Mesothelial cell of epicardium (in vitro differentiated cells): Measurements from ENCODE around the gene B3GALNT1. TPM values are rescaled to one million over a fixed set of nuclear protein-coding genes. Genes with fewer than 3 reads are reported as not detected.
A peak's percentile ranks its signal among the peaks of the same experiment; 100 is the strongest.

ENCODE experiments used
- DNase-seq, 2 experiments: peaks; one replicate each; pipeline ENCODE4 v3.0.0; 2021; ENCODE audit warnings: low spot score in 2 of 2; ENCODE audit not compliant: unreplicated experiment in 2 of 2
- H3K27ac Mint-ChIP-seq: 2 replicates; pipeline ENCODE4 v1.8.0; 2021; ENCODE audit warnings: mixed read lengths
- H3K27me3 Mint-ChIP-seq: 2 replicates; pipeline ENCODE4 v1.8.0; 2021; ENCODE audit warnings: low read depth, mixed read lengths
- H3K36me3 Mint-ChIP-seq: 2 replicates; pipeline ENCODE4 v1.8.0; 2021; ENCODE audit warnings: mixed read lengths
- H3K4me1 Mint-ChIP-seq: 2 replicates; pipeline ENCODE4 v1.8.0; 2021; ENCODE audit warnings: mixed read lengths
- H3K4me3 Mint-ChIP-seq: 2 replicates; pipeline ENCODE4 v1.8.0; 2021; ENCODE audit warnings: mild to moderate bottlenecking, moderate library complexity, mixed read lengths
- H3K9me3 Mint-ChIP-seq: 2 replicates; pipeline ENCODE4 v1.8.0; 2021; ENCODE audit warnings: mixed read lengths
- total RNA-seq: library from RNA; stranded (reverse); gene quantifications from 3 replicates; pipeline ENCODE4 v1.2.1, GENCODE V29; 2021
- TF ChIP-seq, protein P1 (sequence below): fragments of 200-600 bp; sonication (generic); IDR thresholded peaks from one replicate; pipeline ENCODE4 v1.5.0; 2021; ENCODE audit warnings: antibody characterized with exemption; ENCODE audit not compliant: unreplicated experiment

B3GALNT1 gene
- total RNA-seq, 1 donor from 2014 or later: 31.1 TPM

- Mint-ChIP-seq H3K27ac (no peak overlapping the region), H3K36me3 (peaks cover 25% of the 10 kb centered on the region), H3K9me3 (peaks cover 28% of the 10 kb centered on the region), H3K4me1 (peaks cover 31% of the 10 kb centered on the region), H3K27me3 (no peaks in the 10 kb centered on the region), H3K4me3 (no peak overlapping the region)
- TF ChIP-seq, protein P1, sequence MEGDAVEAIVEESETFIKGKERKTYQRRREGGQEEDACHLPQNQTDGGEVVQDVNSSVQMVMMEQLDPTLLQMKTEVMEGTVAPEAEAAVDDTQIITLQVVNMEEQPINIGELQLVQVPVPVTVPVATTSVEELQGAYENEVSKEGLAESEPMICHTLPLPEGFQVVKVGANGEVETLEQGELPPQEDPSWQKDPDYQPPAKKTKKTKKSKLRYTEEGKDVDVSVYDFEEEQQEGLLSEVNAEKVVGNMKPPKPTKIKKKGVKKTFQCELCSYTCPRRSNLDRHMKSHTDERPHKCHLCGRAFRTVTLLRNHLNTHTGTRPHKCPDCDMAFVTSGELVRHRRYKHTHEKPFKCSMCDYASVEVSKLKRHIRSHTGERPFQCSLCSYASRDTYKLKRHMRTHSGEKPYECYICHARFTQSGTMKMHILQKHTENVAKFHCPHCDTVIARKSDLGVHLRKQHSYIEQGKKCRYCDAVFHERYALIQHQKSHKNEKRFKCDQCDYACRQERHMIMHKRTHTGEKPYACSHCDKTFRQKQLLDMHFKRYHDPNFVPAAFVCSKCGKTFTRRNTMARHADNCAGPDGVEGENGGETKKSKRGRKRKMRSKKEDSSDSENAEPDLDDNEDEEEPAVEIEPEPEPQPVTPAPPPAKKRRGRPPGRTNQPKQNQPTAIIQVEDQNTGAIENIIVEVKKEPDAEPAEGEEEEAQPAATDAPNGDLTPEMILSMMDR: no peak
- DNase-seq: no peak
Observed at GRCh38 chr3:161108840-161109239, 3.7 kb upstream of the B3GALNT1 start.

DNA sequence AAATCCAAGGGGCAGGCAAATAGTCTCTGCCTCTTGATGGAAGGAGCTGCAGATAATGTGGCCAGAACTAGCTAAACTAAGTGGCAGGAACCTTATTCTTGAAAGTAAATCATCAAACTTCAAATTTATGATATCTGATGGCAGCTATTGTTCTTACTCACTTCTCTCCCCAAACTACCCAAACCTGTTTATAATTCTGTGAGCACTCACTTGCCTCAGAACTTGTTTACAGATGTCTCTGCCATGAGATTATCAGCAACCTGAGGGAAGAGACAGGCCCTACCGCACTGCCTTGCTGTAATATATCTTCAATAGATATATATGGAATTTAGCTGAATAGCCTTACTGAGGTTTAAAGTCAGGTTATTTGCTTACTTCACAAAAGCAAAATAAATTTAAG, 2.2 kb upstream of the B3GALNT1 start:
- peak overlapping the region; percentile 75 for H3K27ac Mint-ChIP-seq
- H3K4me3 Mint-ChIP-seq: no peak overlapping the region
- H3K36me3 Mint-ChIP-seq: peaks cover 25% of the 10 kb centered on the region
- peaks cover 19% of the 10 kb centered on the region for H3K9me3 Mint-ChIP-seq
- no peak for DNase-seq
- H3K27me3 Mint-ChIP-seq: no peaks in the 10 kb centered on the region
- TF ChIP-seq, protein P1: no peak
- peaks cover 34% of the 10 kb centered on the region for H3K4me1 Mint-ChIP-seq

DNA sequence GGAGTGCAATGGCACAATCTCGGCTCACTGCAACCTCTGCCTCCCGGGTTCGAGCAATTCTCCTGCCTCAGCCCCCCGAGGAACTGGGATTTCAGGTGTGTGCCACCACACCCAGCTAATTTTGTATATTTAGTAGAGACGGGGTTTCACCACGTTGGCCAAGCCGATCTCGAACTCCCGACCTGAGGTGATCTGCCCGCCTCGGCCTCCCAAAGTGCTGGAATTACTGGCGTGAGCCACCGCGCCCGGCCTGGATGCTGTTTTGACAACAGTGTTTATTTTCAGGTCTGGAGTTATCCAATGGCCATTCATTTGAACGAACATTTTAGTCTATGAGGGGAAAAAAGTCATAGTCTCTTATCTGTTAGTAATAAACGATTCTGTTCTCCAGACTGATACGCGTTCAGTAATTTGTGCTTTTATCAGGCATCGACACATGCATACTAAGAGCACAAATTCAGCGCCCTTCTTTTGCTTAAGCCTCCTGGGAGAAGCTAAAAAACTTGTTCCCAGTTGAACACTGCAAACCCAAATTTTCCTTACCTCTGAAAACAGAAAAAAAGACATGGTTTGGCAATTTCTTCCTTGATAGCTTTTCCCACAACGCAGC, 1.3 kb downstream of the B3GALNT1 start:
- Mint-ChIP-seq H3K27me3 (no peaks in the 10 kb centered on the region), H3K36me3 (peaks cover 36% of the 10 kb centered on the region), H3K27ac (peak overlapping the region; percentile 94), H3K4me1 (peaks cover 34% of the 10 kb centered on the region), H3K9me3 (no peaks in the 10 kb centered on the region), H3K4me3 (peak overlapping the region; percentile 82)
- TF ChIP-seq, protein P1: no peak
- DNase-seq: no peak

- H3K4me1 Mint-ChIP-seq: peaks cover 20% of the 10 kb centered on the region
- TF ChIP-seq, protein P1: no peak
- peaks cover 41% of the 10 kb centered on the region for H3K36me3 Mint-ChIP-seq
- DNase-seq: no peak
- no peak overlapping the region for H3K27ac Mint-ChIP-seq
- H3K9me3 Mint-ChIP-seq: no peaks in the 10 kb centered on the region
- H3K27me3 Mint-ChIP-seq: no peaks in the 10 kb centered on the region
- no peak overlapping the region for H3K4me3 Mint-ChIP-seq
Observed at GRCh38 chr3:161101609-161102008, 3.5 kb downstream of the B3GALNT1 start.

- Mint-ChIP-seq H3K4me1 (peaks cover 18% of the 10 kb centered on the region), H3K27me3 (no peaks in the 10 kb centered on the region), H3K27ac (no peak overlapping the region), H3K36me3 (peaks cover 41% of the 10 kb centered on the region), H3K4me3 (no peak overlapping the region), H3K9me3 (no peaks in the 10 kb centered on the region)
- TF ChIP-seq, protein P1: no peak
- DNase-seq: no peak
Observed at GRCh38 chr3:161100994-161101393, 4.2 kb downstream of the B3GALNT1 start.
